ENCODE measurements around the gene TASOR.

The TASOR gene

GRCh38 chr3:56688191-56688590, 5.1 kb upstream of the TASOR start:
- DNase-seq, result no peak
- ATAC-seq, result no peak

GRCh38 chr3:56684029-56684428, 964 bp upstream of the TASOR start:
- DNase-seq (no peak), ATAC-seq (no peak)

GRCh38 chr3:56682462-56683121, 473 bp downstream of the TASOR start:
- ATAC-seq (peak; percentile 77), DNase-seq (peak; percentile 80)

GRCh38 chr3:56681984-56682461, 1.0 kb downstream of the TASOR start:
- ATAC-seq (no peak), DNase-seq (no peak)

- no peak for ATAC-seq
- no peak for DNase-seq
These were observed 2.9 kb downstream of the TASOR start for GRCh38 chr3:56680054-56680580.

GRCh38 chr3:56677286-56677685, 5.8 kb downstream of the TASOR start:
- DNase-seq (no peak), ATAC-seq (peak; percentile 70)

- DNase-seq, result no peak
- ATAC-seq, result no peak
These were observed 9.1 kb downstream of the TASOR start for GRCh38 chr3:56673781-56674457.

- no peak for DNase-seq
- ATAC-seq, result no peak
These were observed 15.0 kb downstream of the TASOR start for GRCh38 chr3:56667973-56668579.

GRCh38 chr3:56664823-56665222, 18.2 kb downstream of the TASOR start:
- ATAC-seq (no peak), DNase-seq (no peak)

- DNase-seq, result no peak
- no peak for ATAC-seq
These were observed 27.4 kb downstream of the TASOR start for GRCh38 chr3:56655709-56656108.

GRCh38 chr3:56654460-56654859, 28.6 kb downstream of the TASOR start:
- ATAC-seq (no peak), DNase-seq (no peak)

GRCh38 chr3:56645407-56645806, 37.7 kb downstream of the TASOR start:
- DNase-seq, result no peak
- no peak for ATAC-seq

- DNase-seq (no peak), ATAC-seq (no peak)
These were observed 49.2 kb downstream of the TASOR start for GRCh38 chr3:56633602-56634535.

Data from stimulated activated naive CD8-positive, alpha-beta T cell treated with anti-CD3 and anti-CD28 coated beads, Interleukin-15, Interleukin-2, amounts not matched to agents 100 U/mL and 50 U/mL, for 24 hours (primary cell).